SH-SY5Y (cell line): Measurements from ENCODE around the gene DMD.

Experiments used
- GATA2 ChIP-seq: IDR thresholded peaks from 2 replicates; pipeline ENCODE4 v1.6.1; 2011; ENCODE audit warnings: mild to moderate bottlenecking, low read depth, low read length
- GATA3 ChIP-seq: IDR thresholded peaks from 2 replicates; pipeline ENCODE4 v1.6.1; 2011; ENCODE audit warnings: low read depth, mild to moderate bottlenecking, low read length, moderate library complexity

DMD gene

DNA sequence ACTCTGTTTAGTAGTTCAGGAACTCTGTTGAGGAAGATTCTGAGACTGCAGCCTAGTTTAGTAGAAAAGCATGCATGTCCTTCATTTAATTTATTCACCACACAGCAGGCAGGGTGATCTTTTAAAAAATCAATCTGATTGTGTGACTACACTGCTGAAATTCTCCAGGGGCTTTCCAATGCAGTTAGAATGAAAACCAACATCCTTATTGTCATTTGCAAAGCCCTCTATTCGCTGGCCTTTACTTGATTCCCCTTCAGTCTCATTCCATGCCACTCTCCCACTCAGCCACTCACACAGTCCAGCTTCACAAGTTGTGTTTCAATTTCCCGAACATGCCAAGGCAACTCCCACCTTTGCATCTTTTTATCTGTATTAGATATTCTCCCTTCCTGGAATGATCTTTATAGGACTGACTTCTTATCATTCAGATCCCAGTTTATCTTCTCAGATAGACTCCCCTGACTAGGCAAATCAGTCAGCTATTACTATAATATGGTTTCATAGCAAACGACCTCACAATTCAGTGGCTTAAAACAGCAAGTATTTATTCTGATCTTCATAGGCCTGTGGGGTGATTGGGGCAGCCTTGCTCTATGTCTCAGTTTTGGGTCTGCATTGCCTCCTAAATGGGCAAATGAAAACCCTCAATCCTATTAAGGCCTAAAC is 2118.2 kb downstream of the DMD start:
- TF ChIP-seq GATA3: no peak
- TF ChIP-seq GATA2: no peak

DNA sequence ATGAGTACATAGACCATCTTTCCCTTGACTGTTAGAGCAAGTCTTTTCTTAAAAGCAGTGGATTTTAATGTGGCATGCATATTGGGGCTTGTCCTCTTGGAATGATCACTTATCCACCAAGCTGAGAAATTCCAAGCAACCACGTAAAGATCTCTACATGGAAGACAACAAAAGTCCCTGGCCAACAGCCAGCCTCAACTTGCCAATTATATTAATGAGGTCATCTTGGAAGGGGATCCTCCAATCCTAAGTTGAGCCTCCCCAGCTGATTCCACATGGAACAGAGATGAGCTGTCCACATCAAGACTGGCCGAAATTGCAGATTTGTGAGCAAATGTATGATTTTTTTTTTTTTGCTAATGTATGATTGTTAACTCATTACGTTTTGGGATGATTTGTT is 2118.9 kb downstream of the DMD start:
- TF ChIP-seq GATA3: no peak
- no peak for TF ChIP-seq GATA2

DNA sequence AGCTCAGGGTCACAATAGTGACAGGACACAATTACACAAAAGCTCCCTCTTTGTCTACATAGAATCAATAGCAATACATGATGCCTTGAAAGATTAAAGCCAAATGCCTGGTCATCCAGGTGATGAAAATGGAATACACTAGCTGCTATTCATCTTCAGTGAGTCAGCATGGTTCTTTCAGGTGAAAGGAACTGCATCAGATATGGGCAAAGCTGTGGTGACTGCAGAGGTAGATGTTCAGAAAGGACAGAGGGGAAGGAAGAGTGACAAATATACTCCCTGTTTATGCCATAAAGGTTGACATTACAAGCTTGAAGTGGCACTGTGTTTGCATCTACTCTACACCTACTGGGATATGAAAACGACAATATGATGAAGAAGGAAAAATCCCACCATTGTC is 2119.5 kb downstream of the DMD start:
- TF ChIP-seq GATA3: no peak
- no peak for TF ChIP-seq GATA2

DNA sequence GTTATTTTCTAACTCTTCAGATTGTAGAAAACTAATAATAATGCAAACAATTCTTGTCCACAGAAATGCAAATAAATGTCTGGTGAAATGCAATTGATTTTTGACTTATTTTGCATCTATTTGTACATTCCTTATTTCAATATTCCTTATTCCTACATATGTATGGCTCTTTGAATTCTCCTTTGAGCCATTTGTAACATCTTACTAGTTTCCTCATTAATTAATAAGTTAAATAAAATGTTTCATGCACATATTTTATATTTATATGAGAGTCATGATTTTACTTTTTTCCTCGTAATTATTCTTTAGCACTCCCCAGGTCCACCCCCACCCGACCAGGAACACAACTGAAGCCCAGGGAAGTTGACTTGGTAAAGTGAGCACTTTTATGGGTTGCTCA is 2136.8 kb downstream of the DMD start:
- TF ChIP-seq GATA2 (no peak), GATA3 (no peak)

DNA sequence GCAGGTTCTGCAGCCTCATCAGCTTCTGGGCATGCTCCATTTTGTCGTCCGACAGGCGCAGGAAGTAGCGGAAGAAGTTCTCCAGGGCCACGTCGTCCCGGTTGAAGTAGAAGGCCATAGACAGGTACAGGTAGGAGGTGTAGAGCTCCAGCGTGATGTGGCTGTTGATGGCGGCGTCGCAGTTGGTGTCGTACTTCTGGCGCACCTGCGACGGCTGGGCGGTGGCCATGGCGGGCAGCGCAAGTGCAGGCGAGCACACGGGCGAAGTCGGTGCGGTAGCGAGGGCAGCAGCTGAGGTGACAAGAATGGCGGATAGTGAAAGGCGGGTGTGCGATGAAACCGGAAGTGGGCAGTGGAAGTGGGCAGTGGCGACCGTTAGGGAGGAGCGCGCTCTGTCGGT is 2139.6 kb downstream of the DMD start, which contains the start of gene FTHL17:
Gene FTHL17 (minus strand): TSS at position 317 of the 400 bp plus-strand sequence. CDS start 88 bp downstream, at position 229.
- TF ChIP-seq GATA2 (no peak), GATA3 (no peak)

DNA sequence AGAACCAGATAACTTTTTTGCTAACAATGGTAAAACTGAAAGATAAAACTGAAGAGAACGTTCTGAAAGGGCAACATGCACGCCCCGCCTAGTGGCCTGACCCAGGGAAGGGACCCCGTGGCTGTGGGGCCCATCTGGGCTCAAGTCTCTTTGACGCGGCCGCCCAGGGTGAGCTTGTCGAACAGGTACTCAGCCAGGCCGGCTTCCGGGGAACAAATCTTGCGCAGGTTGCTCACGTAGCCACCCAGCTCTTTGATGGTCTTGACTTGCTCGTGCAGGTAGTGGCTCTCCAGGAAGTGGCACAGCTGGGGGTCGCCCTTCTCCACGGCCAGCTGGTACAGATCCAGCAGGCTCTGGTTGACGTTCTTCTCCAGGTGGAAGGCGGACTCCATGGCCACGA is 2140.1 kb downstream of the DMD start:
- TF ChIP-seq GATA2 (no peak), GATA3 (no peak)

DNA sequence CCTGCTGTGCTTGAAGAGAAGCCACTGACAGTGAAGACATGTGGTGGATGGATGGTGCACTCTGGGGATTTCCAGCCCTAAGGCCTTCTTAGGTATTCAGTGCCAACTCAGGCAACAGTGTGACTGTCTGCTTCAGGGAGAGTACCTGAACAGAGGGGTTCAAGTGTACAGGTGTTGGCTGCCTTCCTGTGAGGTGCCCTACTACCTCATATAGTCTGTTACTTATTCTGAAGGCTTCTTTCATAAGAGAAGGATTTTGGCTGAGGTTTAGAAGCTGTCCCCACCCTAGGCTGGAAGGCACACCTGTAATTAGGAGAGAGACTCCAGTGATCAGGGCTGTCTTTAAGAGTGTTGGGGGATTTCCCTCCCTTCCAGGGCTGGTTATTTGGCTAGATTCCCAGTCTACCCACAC is 2141.3 kb downstream of the DMD start:
- no peak for TF ChIP-seq GATA3
